IMR-90 (cell line): ENCODE data around the gene MSH3. TPM values are rescaled to one million over a fixed set of nuclear protein-coding genes. Genes with fewer than 3 reads are reported as not detected.

Experiments used
- ATAC-seq: fragments of 200-7000 bp; cut with Tn5 transposase; 2 replicates; pipeline ENCODE4 v1.9.1; 2020; ENCODE audit warnings: low read depth, mild to moderate bottlenecking, moderate library complexity
- BruUV-seq: library from RNA; stranded (reverse); fragments of 400-500 nt; replicated peaks from 2 replicates; lab custom pipeline; 2021; lab: Mats Ljungman, UMichigan
- CTCF ChIA-PET: fragments of 300-600 bp; formaldehyde crosslinking; extraction: SDS; loops from one replicate; lab custom pipeline; 2021; ENCODE audit warnings: antibody characterized with exemption; lab: Yijun Ruan, JAX
- POLR2A ChIA-PET: fragments of 300-600 bp; sonication (Branson Sonifier 250); formaldehyde crosslinking; loops from one replicate; lab custom pipeline; 2022; ENCODE audit warnings: antibody characterized with exemption; ENCODE audit not compliant: unreplicated experiment; lab: Charles Lee
- DNase-seq: peaks from one replicate; pipeline ENCODE4 v3.0.0; 2013
- H2AFZ ChIP-seq: replicated peaks from 2 replicates; pipeline ENCODE3; 2013; ENCODE audit warnings: low read length, mild to moderate bottlenecking; ENCODE audit not compliant: poor library complexity
- H2AK5ac ChIP-seq: 2 replicates; pipeline ENCODE4 v1.6.1; 2013; ENCODE audit warnings: low read depth, low read length, inconsistent platforms
- H2AK9ac ChIP-seq: replicated peaks from 2 replicates; pipeline ENCODE3; 2013; ENCODE audit warnings: mild to moderate bottlenecking, low read depth, low read length, moderate library complexity; ENCODE audit not compliant: poor library complexity
- H2BK120ac ChIP-seq: 2 replicates; pipeline ENCODE4 v1.6.1; 2013; ENCODE audit warnings: low read depth, low read length, inconsistent platforms
- H2BK15ac ChIP-seq: 3 replicates; pipeline ENCODE4 v1.6.1; 2013; ENCODE audit warnings: low read depth, low read length, inconsistent platforms
- H2BK20ac ChIP-seq: 2 replicates; pipeline ENCODE4 v1.6.1; 2013; ENCODE audit warnings: low read depth, mild to moderate bottlenecking, inconsistent platforms, low read length, moderate library complexity
- H2BK5ac ChIP-seq: 2 replicates; pipeline ENCODE4 v1.6.1; 2013; ENCODE audit warnings: mild to moderate bottlenecking, low read depth, low read length, inconsistent platforms; ENCODE audit not compliant: poor library complexity, severe bottlenecking
- H3K14ac ChIP-seq: replicated peaks from 2 replicates; pipeline ENCODE4 v1.6.1; 2013; ENCODE audit warnings: low read depth, low read length, inconsistent platforms
- H3K18ac ChIP-seq: 2 replicates; pipeline ENCODE4 v1.6.1; 2013; ENCODE audit warnings: low read depth, low read length, control low read depth
- H3K23ac ChIP-seq: 2 replicates; pipeline ENCODE4 v1.6.1; 2013; ENCODE audit warnings: low read depth, low read length, inconsistent platforms
- H3K27ac ChIP-seq: 2 replicates; pipeline ENCODE4 v1.5.1; 2013; ENCODE audit warnings: mild to moderate bottlenecking, control low read depth, low read length; ENCODE audit not compliant: insufficient read depth
- H3K27me3 ChIP-seq: 2 replicates; pipeline ENCODE4 v1.6.1; 2013; ENCODE audit warnings: low read length; ENCODE audit not compliant: control insufficient read depth, insufficient read depth
- H3K36me3 ChIP-seq: 2 replicates; pipeline ENCODE4 v1.6.1; 2013; ENCODE audit warnings: low read length, mixed read lengths; ENCODE audit not compliant: control insufficient read depth, insufficient read depth
- H3K4ac ChIP-seq: 2 replicates; pipeline ENCODE4 v1.6.1; 2013; ENCODE audit warnings: low read depth, low read length, inconsistent platforms
- H3K4me1 ChIP-seq: 2 replicates; pipeline ENCODE4 v1.6.1; 2013; ENCODE audit warnings: low read length, mixed read lengths; ENCODE audit not compliant: control insufficient read depth, insufficient read depth
- H3K4me2 ChIP-seq: 2 replicates; pipeline ENCODE4 v1.6.1; 2013; ENCODE audit warnings: low read depth, mild to moderate bottlenecking, control low read depth, low read length, moderate library complexity
- H3K4me3 ChIP-seq: 2 replicates; pipeline ENCODE4 v1.5.1; 2013; ENCODE audit warnings: low read depth, mild to moderate bottlenecking, control low read depth, low read length, moderate library complexity; ENCODE audit not compliant: insufficient read depth
- H3K56ac ChIP-seq: 2 replicates; pipeline ENCODE4 v1.6.1; 2013; ENCODE audit warnings: low read length, inconsistent platforms; ENCODE audit not compliant: insufficient read depth; ENCODE audit errors: extremely low read depth
- H3K79me1 ChIP-seq, 2 experiments: 2 replicates each; pipeline ENCODE4 v1.6.1; 2013; ENCODE audit warnings: low read length in 2 of 2, inconsistent platforms in 1 of 2, low read depth in 1 of 2
- H3K9ac ChIP-seq: 2 replicates; pipeline ENCODE4 v1.6.1; 2013; ENCODE audit warnings: low read depth, low read length, control low read depth
- H3K9me1 ChIP-seq: 2 replicates; pipeline ENCODE4 v1.6.1; 2013; ENCODE audit warnings: low read length, inconsistent platforms; ENCODE audit not compliant: insufficient read depth
- H3K9me3 ChIP-seq: 2 replicates; pipeline ENCODE4 v1.6.1; 2013; ENCODE audit warnings: low read length; ENCODE audit not compliant: control insufficient read depth, insufficient read depth
- H4K20me1 ChIP-seq: 2 replicates; pipeline ENCODE4 v1.6.1; 2013; ENCODE audit warnings: low read length, inconsistent platforms; ENCODE audit not compliant: insufficient read depth
- H4K5ac ChIP-seq: 2 replicates; pipeline ENCODE4 v1.6.1; 2013; ENCODE audit warnings: mild to moderate bottlenecking, low read depth, low read length, control low read depth
- H4K8ac ChIP-seq, 2 experiments: 2 replicates each; pipeline ENCODE4 v1.6.1; 2013; ENCODE audit warnings: low read depth in 2 of 2, low read length in 2 of 2, control low read depth in 1 of 2, inconsistent platforms in 1 of 2
- H4K91ac ChIP-seq: 2 replicates; pipeline ENCODE4 v1.6.1; 2013; ENCODE audit warnings: low read depth, low read length, inconsistent platforms; ENCODE audit not compliant: insufficient read depth
- MAZ ChIP-seq: IDR thresholded peaks from 2 replicates; pipeline ENCODE4 v1.6.1; 2012; ENCODE audit warnings: low read depth, mild to moderate bottlenecking, low read length, improper control_type of control experiment, moderate library complexity, borderline replicate concordance
- POLR2A ChIP-seq: IDR thresholded peaks from 2 replicates; pipeline ENCODE4 v1.6.1; 2012; ENCODE audit warnings: mild to moderate bottlenecking, low read depth, low read length
- WGBS, 2 experiments: methylation state at CpG; one replicate each; pipeline versions ENCODE4 v1.1.5 to v1.1.7; 2013; ENCODE audit warnings: missing lambda C conversion rate in 2 of 2; ENCODE audit not compliant: insufficient read length in 1 of 2; ENCODE audit errors: extremely low coverage in 2 of 2; 5-methylcytosine and 5-hydroxymethylcytosine counted together
- dilution Hi-C: fragments of 300-500 bp; cut with HindIII; formaldehyde crosslinking; loops from one replicate; pipeline ENCODE4 v1.14.3; 2018; ENCODE audit warnings: low sequenced_read_pairs; ENCODE audit not compliant: unreplicated experiment
- in situ Hi-C: fragments of 300-500 bp; cut with MboI; formaldehyde crosslinking; loops from 3 replicates; pipeline ENCODE4 v1.14.3; 2019; ENCODE audit warnings: low sequenced_read_pairs, inconsistent platforms, mixed read lengths
- intact Hi-C: fragments of 100-400 bp; cut with micrococcal nuclease; formaldehyde crosslinking; loops from 2 replicates; pipeline ENCODE4 v1.10.0; 2022
- polyA plus RNA-seq, 3 experiments: library from polyadenylated mRNA; depleted of rRNA; stranded (reverse); fragments of >200 nt; gene quantifications; 2 replicates each; pipeline ENCODE4 v1.2.3, GENCODE V29; 2012; ENCODE audit warnings: low replicate concordance in 1 of 3
- total RNA-seq: library from RNA; depleted of rRNA; stranded (reverse); fragments of >200 nt; gene quantifications from 2 replicates; pipeline ENCODE4 v1.2.3, GENCODE V29; 2012

MSH3 gene
- total and polyA plus RNA-seq, 2 of the 4 experiments (the other 2 are of a cell fraction) = 4.6 to 13.3 TPM

GRCh38 chr5:80799041-80799440, 144.6 kb downstream of the MSH3 start:
- no peak for DNase-seq
- Histone ChIP-seq H4K5ac (no peak overlapping the region), H2AFZ (no peak overlapping the region), H2BK15ac (no peak overlapping the region), H4K8ac (no peak overlapping the region), H3K9ac (no peak overlapping the region), H4K20me1 (no peaks in the 10 kb centered on the region), H3K9me1 (no peaks in the 10 kb centered on the region; the same call in 1 of the 2 replicates), H3K23ac (no peak overlapping the region), H3K36me3 (peaks cover 8% of the 10 kb centered on the region), H3K4me2 (no peak overlapping the region), H2BK120ac (no peak overlapping the region), H3K18ac (no peak overlapping the region), H3K79me1 (0 out of 4 replicates have a peak, but pooled peaks cover 0 to under 1% of the 10 kb centered on the region in 2 experiments), H2AK5ac (no peak overlapping the region), H4K91ac (no peak overlapping the region), H3K27ac (no peak overlapping the region), H3K27me3 (no peaks in the 10 kb centered on the region), H3K14ac (no peak overlapping the region), H3K4me3 (no peak overlapping the region), H2BK5ac (no peak overlapping the region), H3K4ac (no peak overlapping the region), H3K4me1 (no peaks in the 10 kb centered on the region), H2AK9ac (no peak overlapping the region), H2BK20ac (no peak overlapping the region), H3K56ac (no peak overlapping the region), H3K9me3 (no peaks in the 10 kb centered on the region)
- POLR2A ChIA-PET = interaction anchor here (0.6 kb wide), 1 partner anchor 16 kb away, joined by 3 read pairs; no protein-coding TSS in a partner anchor
- intact Hi-C loops (no loop called here), dilution Hi-C loops (no loop called here), in situ Hi-C loops (no loop called here)
- CTCF ChIA-PET = interaction anchor here (1.1 kb wide), 1 partner anchor 9 kb away, joined by 4 read pairs; no protein-coding TSS in a partner anchor
- BruUV-seq = no TSS peak
- no peak for ATAC-seq
- TF ChIP-seq MAZ = no peak
- TF ChIP-seq POLR2A = no peak
- no CpG with 5 or more reads among the region's 4 CpGs for WGBS, 2 experiments
